GM15510 (cell line): Measurements from ENCODE around the gene PPP1R3D.

ENCODE experiments used
- POLR2A ChIP-seq: IDR thresholded peaks from 3 replicates; pipeline ENCODE4 v1.6.1; 2011; ENCODE audit warnings: borderline replicate concordance; ENCODE audit not compliant: insufficient read length; ENCODE audit errors: extremely low read depth

Gene PPP1R3D

GRCh38 chr20:59940129-59940955 lies at the start of gene PPP1R3D, which contains the start of gene FAM217B:
Gene PPP1R3D (minus strand): TSS chr20:59940305. CDS start chr20:59939931, 374 bp downstream.
Gene FAM217B (plus strand): TSS chr20:59940389. CDS start chr20:59943944, 3,555 bp downstream.
- TF ChIP-seq POLR2A = peak; percentile 70

DNA sequence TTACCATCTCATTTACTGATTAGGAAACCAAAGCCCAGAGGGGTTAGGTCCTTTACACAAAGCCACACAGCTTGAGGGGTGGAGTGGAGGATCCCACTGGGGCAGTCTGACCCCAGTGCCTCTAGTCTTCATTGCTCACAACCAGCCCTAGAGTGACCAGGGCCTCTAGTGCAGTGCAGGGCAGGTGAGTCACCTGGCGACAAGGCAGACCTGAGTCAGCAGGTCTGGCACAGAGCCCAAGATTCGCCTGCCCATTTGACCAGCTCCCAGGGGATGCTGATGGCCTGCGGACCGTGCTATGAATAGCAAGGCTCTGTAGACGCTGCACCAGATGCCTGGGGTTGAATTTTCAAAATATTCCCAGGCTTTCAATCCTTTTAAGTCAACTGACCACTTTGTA lies 48.0 kb upstream of the PPP1R3D start:
- no peak for TF ChIP-seq POLR2A

DNA sequence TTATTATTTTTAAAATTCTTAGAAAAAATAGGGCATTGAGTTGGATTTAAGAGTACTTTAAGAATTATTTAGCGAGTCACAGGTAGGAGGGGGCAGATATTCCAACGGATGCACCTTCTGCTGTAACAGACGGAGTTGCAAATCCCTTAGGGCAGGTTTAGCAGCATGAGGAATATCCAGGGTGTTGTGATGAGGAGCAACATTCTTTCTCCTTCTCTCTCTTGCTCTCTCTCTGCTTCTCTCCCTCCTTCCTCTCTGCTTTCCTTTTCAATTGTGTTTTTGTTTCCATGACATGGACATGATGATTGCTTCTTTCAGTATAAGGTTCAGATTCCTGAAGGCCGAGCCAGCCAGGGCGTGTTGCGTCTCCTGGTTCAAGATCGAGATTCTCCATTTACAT lies 47.0 kb upstream of the PPP1R3D start:
- no peak for TF ChIP-seq POLR2A

GRCh38 chr20:59985864-59986263 lies 45.8 kb upstream of the PPP1R3D start:
- no peak for TF ChIP-seq POLR2A

- no peak for TF ChIP-seq POLR2A
Measured at GRCh38 chr20:59985164-59985563, 45.1 kb upstream of the PPP1R3D start.

GRCh38 chr20:59984541-59984940 lies 44.4 kb upstream of the PPP1R3D start:
- TF ChIP-seq POLR2A = no peak

- no peak for TF ChIP-seq POLR2A
Measured at GRCh38 chr20:59983076-59983475, 43.0 kb upstream of the PPP1R3D start.

DNA sequence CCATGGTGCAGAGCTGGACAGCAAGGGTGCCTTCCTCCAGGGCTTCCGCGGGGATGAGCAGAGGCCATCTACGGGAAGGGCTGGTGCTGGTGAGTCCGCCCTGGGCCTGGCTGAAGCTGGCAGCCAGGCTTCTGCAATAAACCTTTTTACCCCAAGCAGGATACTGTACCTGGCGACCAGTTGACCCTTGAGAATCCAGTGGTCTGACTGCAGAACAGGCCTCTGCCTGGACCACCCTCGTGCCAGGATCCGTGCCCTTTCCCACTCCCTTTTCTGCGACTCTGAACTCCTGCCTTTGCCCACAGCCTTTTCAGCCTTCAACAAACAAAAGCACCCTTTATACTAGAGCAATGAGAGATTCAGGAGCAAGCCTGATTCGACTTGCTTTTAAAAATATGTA lies 37.0 kb upstream of the PPP1R3D start:
- TF ChIP-seq POLR2A = no peak

- no peak for TF ChIP-seq POLR2A
Measured at GRCh38 chr20:59976156-59976782, 36.2 kb upstream of the PPP1R3D start.

- TF ChIP-seq POLR2A = no peak
Measured at GRCh38 chr20:59972037-59972801, 32.1 kb upstream of the PPP1R3D start.

DNA sequence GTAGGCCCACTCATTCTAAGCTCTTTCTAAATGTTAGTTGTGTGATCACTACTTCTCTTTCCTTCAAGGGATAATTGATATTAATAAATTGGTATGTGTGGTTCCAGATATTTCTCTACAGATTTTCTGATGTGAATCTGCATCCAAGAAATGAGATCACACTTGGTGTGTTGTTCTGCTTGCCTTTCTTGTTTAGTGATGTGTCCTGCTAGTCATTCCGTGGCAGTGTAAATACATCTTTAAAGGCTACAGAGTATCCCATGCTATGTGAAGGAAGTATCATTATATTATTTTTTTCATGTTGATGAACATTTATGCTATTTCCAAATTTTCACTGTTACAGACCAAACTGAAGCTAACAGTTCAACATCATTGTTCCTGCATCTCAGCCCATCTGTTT lies 31.3 kb upstream of the PPP1R3D start:
- no peak for TF ChIP-seq POLR2A

- no peak for TF ChIP-seq POLR2A
Measured at GRCh38 chr20:59966428-59966827, 26.3 kb upstream of the PPP1R3D start.

DNA sequence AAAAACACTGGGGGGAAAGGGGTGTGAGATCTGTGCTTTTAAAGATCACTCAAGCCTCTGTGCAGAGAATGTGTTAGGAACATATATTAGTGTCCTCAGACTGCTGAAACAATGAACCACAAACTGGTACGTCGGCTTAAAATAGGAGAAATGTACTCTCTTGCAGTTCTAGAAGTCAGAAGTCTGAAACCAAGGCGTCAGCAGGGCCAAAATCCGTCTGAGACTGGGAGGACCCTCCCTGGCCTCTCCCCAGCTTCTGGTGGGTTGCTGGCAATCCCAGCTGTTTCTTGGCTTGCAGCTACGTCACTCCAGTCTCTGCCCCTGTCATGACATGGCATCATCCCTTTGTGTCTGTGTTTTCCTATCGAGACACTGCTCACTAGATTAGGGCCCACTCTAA lies 22.1 kb upstream of the PPP1R3D start:
- TF ChIP-seq POLR2A = no peak

DNA sequence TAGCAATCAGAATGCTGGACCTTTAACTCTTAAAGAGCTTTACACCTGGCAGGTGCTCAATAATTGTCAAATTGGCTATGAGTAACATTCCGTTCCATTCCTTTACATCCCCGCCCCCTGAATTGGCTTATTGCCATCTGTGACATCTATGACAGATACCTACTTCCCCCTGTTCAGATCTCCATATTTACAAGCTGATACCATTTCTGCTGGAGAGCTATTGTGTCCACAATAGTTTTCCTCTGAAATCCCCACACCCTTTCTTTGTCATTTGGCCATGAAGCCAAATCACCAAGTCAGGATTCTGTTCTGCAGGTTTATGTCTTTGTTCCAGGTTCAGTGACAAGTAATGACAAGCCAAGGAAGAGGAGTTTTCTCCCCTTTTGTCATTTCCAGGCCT lies 21.3 kb upstream of the PPP1R3D start:
- TF ChIP-seq POLR2A = no peak

DNA sequence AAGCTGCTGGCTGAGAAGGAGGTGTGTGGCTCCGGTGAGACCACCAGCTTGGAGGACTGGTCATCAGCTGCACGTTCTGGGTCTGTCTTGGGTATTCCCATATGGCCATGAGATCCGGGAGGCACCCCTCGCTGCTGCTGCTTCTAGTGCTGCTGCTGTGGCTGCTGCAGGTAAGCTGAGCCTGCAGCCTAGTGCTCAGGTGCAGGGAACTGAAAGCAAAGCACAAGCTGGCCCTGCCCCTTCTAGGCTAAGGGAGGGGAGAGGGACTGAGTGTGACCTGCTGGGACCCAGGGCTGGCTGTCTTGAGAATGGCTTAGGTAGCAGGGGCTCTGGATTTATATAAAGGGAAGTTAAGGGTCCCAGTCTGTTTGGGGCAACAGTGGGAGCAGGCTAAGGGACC lies 18.5 kb upstream of the PPP1R3D start:
- no peak for TF ChIP-seq POLR2A

DNA sequence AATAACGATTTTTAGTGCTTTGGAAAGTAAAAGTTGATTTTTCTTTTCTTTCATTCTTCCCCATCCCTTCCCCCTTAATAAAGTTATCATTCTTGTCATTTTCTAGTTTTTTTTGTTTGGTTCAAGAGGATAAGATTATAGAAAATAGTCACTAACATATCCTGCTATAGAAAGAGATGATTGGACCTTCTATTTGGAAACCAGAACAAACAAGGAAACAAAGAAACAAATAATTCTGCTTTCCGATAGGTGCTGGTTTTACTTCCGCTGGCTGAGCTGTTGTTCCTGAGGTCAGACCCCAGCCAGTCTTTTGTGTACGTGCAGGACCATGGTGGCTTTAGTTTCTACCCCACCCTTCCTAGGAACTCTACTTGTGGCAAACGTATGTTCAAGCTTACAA lies 18.0 kb upstream of the PPP1R3D start, which contains the start of gene CDH26:
TSS of gene CDH26 (plus strand) at position 301 of the 400 bp plus-strand sequence. CDS start 304 bp downstream, outside the sequence.
- no peak for TF ChIP-seq POLR2A

DNA sequence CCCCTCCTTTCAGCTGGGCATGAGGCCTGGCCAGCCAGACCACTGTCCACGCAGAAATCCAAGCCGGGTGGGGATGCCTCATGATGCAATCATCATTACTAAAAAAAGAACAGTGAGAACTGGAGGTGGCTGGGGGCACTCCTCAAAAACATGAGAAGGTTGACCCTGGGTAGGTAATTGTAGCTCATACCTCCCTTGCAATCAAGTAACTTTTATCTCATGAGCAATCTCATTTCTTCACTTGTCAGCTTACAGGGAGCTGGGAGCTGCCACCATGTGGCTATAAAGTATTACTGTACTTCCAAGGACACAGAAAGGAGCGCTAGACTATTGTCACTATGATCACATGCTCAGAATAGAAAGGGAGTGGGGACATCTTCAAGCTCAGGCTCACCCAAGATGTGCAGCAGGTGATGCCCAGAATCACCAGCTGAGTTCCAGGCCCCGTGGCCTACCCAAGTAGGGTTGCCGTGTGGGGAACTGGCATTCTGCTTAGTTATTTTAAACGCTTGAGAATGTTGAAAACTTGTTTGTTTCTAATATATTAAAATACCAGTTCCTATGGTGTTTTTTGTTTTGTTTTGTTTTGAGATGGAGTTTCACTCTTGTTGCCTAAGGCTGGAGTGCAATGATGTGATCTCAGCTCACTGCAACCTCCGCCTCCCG lies 15.2 kb upstream of the PPP1R3D start:
- no peak for TF ChIP-seq POLR2A
